Esophagus squamous epithelium (tissue), 4 donors: ENCODE results near the gene PRKAB1.

Experiments used
- POLR2A ChIP-seq, 4 donors: fragments of 450-650 bp; IDR thresholded peaks; one replicate each; pipeline ENCODE4 v1.6.1; 2017; ENCODE audit warnings: antibody characterized with exemption in 4 of 4, mild to moderate bottlenecking in 4 of 4, moderate library complexity in 3 of 4
- TF ChIP-seq, protein P1 (sequence below), 6 experiments: fragments of 450-650 bp in 4 of 6; fragments of 200-600 bp in 2 of 6; sonication (generic) in 2 of 6; IDR thresholded peaks; one replicate each; pipeline ENCODE4 v1.5.1; 2016 to 2019; ENCODE audit warnings: antibody characterized with exemption in 6 of 6, mild to moderate bottlenecking in 4 of 6, moderate library complexity in 4 of 6

DNA sequence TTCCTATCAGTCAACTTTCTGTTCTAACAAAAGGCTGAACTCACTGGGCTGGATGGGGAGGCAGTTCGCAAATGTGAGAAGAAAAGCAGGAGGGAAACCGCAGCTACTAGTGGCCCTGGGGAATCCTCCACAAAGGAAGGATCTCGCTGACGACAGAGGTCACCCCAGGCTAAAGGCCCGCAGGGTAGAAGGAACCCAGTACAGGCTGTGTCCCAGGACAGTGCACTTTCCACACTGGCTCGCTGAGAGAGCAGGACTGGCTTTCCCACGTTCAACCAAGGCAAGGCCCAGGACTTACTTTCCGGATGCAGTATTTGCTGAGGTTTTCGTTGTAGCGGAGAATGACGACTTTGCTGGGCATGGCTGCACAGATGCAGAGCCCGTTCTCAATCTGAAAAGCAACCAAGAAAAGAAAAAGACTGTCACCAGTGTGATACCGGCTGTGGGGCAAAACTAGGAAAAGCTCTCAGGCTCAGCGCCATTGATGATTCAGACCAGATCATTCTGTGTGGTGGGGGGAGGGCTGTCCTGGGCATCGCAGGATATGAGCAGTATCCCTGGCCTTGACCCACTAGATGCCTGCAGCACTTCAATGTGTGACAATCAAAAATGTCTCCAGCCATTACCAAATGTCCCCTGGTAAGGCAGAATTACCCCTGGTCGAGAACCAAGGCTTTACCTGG, 36.3 kb downstream of the PRKAB1 start:
- TF ChIP-seq, protein P1, sequence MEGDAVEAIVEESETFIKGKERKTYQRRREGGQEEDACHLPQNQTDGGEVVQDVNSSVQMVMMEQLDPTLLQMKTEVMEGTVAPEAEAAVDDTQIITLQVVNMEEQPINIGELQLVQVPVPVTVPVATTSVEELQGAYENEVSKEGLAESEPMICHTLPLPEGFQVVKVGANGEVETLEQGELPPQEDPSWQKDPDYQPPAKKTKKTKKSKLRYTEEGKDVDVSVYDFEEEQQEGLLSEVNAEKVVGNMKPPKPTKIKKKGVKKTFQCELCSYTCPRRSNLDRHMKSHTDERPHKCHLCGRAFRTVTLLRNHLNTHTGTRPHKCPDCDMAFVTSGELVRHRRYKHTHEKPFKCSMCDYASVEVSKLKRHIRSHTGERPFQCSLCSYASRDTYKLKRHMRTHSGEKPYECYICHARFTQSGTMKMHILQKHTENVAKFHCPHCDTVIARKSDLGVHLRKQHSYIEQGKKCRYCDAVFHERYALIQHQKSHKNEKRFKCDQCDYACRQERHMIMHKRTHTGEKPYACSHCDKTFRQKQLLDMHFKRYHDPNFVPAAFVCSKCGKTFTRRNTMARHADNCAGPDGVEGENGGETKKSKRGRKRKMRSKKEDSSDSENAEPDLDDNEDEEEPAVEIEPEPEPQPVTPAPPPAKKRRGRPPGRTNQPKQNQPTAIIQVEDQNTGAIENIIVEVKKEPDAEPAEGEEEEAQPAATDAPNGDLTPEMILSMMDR (IDR thresholded peaks at IDR 0.05), result no peak
- no peak for TF ChIP-seq POLR2A (IDR thresholded peaks at IDR 0.05)
